GM21529 (cell line): ENCODE results near the gene MLST8.
"Not testable (repeated sequence)": the region's sequence is repeated elsewhere in the genome, so short reads cannot be mapped to it uniquely, and the experiment has no call there.

Experiments used
- ATAC-seq: cut with Tn5 transposase; IDR thresholded peaks from one replicate; pipeline ENCODE4 v1.9.1; 2021; ENCODE audit not compliant: unreplicated experiment

The MLST8 gene

DNA sequence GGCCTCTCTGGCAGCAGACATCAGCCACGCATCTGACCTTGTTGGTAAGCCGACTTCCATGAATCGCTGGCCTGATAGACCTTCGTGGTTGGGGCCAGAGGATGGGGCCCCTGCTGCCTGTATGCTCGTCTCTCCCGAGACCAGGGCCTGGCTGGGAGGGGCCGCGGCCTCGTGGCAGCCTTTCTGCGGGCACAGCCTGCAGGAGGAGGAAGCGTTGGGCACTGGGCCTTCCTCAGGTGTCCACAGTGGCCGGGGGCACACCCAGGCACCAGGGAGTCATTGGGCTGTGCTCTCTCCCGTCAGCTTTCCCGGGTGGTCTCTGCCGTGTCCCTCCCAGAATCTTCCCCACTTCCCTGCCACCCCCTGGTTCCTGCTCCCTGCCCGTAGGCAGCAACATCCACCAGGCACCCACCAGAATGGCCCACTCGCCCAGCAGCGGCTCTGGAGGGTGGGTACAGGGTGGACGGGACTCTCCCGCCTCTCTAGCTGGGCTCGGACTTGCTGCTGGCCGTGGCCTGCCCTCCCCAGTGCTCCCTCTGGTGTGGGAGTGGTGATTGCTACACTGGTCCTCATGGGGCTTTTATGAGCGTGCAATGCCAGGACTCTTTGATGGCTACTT, 24.5 kb downstream of the MLST8 start:
- no peak for ATAC-seq

DNA sequence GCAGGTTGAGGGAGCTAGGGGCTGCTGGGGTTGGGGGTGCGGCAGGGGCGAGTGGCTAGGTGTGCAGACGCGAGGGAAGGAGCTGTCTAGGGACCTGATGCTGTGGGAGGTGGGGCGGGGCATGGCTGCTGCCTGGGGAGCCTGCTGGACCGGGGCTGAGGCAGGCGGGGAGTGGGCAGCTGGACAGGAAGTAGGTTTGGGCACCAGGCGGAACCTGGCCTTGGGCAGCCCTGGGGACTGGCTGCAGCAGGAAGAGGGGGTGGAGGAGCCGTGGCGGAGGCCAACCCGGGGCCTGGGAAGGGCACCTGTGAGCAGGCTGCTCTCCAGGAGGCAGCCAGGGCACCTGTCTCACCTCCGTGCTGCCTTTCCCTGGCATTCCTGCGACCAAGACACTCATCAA, 25.1 kb downstream of the MLST8 start:
- no peak for ATAC-seq

DNA sequence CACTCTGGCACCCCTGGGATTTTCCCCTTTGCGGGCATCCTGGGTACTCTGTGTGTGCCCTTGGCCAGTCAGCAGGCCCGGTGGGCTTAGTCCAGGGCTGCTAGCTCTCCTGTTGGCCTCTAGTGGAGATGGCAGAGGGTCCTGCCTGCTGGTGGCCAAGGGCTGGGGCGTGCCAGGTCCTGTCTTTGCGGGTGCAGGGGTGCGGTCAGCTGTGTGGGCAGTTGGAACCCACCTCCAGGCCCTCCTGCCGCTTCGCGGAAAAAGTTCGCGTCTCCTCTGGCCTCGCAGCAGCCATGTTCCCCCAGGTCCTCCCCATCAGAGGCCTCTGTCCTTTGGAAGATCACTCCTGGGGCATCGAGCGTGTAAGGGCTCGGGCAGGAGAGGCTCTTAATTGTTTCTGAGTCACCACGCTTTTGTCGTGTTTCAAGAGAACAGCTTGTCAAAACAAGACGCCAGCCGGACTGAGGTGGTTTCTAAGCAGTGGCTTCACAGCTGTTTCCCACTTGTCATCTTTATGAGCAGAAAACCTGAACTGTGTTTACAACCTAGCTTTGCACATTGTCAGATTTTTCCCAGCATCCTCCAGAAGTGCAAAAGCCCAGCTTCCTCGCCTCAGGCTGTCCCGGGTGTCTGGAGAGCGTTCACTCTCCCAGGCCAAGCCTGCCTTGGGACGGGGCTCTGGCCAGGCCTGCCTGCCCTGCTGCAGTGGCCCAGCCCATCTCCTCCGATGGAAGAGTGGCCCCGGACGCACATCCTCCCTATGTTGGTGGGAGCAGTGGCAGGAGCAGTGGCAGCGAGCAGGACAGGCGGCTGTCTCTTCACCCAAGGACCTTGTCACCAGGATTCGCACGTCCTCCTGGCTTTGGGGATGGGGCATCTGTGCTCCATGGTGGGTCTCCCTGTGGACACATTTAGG, 26.0 kb downstream of the MLST8 start:
- ATAC-seq: no peak

DNA sequence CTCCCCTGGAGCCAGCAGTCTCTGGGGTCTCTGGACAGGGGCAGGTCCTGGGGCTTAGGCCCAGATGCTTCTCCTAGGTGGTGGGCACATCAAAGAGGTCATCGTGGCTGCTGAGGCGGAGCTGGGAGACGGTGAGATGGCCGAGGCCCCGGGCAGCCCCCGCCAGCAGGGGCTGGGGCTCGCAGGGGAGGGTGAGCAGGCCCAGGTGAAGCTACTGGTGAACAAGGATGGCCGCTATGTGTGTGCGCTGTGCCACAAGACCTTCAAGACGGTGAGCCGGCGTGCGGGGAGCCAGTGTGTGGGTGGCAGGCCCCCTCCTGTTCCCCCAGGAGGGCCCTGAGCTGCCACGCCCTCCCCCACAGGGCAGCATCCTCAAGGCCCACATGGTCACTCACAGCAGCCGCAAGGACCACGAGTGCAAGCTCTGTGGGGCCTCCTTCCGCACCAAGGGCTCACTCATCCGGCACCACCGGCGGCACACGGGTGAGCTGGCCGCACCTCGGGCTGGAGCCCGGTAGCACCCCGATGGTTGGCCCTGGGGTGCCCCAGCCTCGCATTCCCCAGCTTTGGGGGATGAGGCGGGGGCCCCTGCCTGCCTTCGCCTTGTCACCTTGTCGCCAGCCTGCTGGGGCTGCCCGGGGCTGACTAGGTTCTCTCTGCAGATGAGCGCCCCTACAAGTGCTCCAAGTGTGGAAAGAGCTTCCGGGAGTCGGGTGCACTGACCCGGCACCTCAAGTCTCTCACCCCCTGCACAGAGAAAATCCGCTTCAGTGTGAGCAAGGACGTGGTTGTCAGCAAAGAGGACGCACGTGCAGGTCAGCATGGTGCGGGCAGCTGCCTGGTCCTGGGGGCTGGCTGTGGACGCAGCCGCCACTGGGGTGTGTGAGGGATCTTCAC, 27.1 kb downstream of the MLST8 start:
- ATAC-seq: no peak

DNA sequence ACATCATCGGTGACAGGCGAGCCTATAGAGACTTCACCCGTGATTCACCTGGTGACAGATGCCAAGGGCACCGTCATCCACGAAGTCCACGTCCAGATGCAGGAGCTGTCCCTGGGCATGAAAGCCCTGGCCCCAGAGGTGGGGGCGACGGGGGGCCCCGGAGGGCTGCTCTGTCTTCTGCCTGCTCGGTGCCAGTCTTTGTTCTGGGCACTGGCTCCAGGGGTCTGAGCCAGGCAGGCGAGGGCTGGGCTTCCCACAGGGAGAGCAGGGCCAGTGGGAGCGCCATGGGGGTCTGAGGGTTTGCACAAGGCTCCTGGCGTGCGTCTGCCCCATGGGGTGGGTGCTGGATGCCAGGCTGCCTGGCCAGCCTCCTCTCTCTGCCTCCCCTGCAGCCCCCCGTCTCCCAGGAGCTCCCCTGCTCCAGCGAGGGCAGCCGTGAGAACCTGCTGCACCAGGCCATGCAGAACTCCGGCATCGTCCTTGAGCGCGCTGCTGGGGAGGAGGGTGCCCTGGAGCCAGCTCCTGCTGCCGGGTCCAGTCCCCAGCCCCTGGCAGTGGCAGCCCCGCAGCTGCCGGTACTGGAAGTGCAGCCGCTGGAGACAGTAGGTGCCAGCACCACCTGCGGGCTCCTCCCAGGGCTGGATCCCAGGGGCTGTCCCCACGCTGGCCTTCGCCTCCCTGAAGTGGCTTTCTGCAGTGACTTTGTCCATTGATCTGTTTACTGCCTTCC, 28.0 kb downstream of the MLST8 start:
- ATAC-seq: no peak

DNA sequence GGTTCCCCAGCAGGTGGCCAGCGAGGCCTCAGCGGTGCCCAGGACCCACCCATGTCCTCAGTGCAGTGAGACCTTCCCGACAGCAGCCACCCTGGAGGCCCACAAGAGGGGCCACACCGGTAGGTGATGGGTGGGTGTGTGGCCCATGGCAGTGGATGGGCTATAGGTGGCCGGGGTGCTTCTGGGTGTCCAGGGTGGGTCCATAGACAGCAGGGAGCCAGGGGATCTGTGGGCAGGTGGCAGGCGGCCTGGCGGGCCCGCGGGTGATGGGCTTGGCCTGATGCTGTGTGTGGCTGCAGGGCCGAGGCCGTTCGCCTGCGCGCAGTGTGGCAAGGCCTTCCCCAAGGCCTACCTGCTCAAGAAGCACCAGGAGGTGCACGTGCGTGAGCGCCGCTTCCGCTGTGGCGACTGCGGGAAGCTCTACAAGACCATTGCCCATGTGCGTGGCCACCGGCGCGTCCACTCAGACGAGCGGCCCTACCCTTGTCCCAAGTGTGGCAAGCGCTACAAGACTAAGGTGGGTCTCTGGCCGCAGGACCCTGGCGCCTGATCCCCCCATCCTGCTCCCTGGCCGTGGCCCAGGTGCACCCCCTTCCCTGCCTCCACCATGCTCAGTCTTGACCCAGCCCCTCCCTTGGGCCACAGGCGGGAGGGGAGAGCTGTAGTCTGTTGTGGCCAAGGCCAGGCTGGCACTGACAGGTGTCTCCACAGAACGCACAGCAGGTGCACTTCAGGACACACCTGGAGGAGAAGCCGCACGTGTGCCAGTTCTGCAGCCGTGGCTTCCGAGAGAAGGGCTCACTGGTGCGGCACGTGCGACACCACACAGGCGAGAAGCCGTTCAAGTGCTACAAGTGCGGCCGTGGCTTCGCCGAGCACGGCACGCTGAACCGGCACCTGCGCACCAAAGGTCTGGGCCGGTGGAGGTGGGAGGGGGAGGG, 28.9 kb downstream of the MLST8 start:
- no peak for ATAC-seq

- no peak for ATAC-seq
These were observed 29.5 kb downstream of the MLST8 start for GRCh38 chr16:2234813-2235170.

DNA sequence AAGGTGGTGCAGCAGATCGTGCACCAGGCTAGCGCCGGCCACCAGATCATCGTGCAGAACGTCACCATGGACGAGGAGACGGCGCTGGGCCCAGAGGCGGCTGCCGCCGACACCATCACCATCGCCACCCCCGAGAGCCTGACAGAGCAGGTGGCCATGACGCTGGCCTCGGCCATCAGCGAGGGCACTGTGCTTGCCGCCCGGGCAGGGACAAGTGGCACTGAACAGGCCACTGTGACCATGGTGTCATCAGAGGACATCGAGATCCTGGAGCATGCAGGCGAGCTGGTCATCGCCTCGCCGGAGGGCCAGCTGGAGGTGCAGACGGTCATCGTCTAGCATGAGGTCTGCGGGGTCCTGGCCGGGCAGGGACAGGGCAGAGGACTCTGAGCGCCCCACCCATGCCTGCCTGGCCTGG, 30.0 kb downstream of the MLST8 start:
- no peak for ATAC-seq

DNA sequence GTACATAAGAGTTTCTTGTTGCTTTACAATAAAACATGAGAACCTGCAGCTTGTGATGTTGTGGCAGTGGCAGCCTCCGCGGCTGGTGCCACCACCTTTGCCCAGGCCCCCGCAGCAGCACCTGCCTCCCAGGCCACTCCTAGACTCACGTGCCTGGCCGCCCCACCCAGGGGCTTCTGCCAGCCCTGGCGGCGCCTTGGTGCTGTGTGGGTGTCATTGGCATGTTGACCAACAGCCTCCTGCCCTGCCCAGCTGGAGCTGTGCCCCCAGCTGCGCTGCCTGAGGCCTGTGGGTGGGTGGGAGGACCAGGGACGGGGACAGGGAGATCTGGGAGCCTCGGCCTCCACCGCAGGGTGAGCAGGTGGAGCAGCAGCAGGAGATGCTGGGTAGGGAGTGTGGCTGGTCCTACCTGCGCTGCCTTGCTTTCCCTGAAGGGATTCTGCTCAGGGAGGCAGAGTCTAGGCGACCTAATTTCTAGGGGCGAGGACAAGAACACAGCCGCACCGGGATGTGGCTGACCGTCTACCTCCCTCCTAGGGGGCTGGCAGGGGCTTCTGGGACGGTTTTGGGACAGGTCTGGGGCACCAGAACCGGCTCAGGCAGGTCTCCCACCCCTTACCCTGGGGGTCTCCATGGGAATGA, 30.6 kb downstream of the MLST8 start:
- ATAC-seq: no peak

DNA sequence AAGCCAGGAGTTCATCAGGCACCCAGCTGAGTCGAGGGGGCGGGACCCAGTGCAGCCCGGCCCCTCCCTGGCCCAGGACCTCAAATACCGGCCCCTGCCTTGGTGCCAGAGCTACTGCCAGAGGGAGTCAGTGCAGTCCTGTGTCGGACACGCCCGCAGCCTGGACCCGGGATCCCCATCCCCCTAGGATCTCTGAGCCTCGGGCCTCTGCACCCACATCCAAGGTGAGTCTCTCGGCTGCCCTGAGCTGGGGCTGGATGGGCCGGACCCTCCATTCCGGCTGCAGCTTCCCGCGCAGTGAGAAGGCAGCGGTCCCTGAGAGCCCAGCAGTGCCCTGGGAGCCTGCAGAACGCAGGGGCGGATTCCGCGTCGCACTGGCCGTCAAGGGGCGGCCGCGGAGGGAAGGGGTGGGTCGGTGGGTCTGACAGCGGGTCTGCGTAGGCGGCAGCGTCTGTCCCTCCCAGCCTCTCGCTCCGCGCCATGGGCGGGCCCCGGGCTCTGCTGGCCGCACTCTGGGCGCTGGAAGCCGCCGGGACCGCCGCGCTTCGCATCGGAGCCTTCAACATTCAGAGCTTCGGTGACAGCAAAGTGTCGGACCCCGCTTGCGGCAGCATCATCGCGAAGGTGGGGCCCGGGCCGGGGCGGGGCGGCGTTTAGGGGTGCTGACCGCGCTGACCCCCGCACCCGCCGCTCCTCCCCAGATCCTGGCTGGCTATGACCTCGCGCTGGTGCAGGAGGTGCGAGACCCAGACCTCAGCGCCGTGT, 31.3 kb downstream of the MLST8 start, which contains the start of gene DNASE1L2:
Gene DNASE1L2, plus strand, starts transcription at position 108 of the 765 bp plus-strand sequence. Its CDS starts 373 bp downstream, at position 481.
- no peak for ATAC-seq

- no peak for ATAC-seq
These were observed 31.8 kb downstream of the MLST8 start for GRCh38 chr16:2237102-2237482.

GRCh38 chr16:2237493-2238149, 32.4 kb downstream of the MLST8 start:
- ATAC-seq: no peak

DNA sequence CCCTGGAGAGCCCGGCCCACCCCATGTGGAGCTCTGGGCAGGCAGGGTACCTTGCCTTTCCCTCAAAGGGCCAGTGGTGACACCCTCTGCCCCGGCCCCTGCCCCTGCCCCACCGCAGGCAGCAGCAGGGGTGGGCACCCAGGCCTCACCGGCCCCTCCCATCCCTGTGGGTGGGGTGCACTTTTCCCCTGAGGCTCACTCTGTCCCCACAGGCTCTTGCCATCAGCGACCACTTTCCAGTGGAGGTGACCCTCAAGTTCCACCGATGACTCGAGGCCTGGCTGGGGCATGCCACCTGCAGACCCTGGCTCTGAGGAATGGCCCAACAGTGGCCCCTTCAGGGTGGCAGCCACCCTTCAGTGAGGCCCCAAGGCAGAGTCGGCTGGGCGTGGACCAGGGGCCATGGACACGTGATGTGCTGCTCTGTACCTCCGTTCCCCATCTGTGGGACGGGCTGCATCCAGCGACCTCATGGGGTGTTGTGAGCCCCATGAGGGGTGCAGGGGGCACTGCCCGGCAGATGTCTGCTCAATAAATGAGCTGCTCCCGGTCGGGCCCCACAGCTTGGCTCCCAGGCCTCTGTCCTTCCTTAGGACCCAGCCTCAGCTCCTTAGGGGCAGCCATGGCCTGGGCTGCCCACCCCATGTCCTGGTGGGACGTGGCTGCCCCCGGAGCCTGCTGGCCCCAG, 33.0 kb downstream of the MLST8 start:
- ATAC-seq: no peak

DNA sequence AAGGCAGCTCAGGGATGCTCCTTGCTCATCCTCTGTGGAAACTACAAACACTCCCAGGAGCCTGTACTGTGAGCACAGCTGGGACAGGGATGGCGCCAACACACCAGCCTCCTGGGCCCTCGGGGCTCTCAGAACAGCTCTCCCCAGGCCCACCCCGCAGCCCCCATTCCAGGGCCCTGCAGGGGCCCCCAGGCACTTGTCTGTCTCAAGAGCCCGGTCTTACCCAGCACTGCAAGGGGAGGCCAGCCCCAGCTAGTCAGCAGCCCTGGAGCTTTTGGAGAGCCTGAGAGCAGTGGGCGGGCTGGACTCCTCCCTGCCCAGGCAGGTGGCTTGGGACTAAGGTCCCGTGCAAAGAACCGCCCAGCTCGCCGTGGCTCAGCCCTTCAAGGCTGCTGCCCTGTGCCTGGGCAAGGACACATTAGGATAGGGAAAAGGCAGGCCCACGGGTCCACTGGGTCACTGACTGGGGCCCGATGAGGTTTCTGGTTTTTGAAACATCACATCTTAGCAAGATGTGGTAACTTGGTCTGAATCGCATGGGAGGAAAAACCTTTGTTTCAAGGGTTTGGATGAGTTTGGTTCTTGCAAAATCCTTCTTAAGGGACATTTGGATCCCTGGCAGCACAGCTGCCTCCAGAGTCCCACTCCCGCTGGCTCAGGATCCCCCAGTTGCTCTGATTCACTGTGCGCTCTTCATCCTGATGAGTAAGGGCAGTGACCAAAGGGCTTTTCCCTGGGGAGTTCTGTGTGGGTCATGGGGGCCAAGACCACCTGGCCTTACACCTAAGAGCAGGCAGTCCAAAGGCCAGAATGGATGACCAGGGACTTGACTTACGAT, 33.8 kb downstream of the MLST8 start:
- no peak for ATAC-seq

DNA sequence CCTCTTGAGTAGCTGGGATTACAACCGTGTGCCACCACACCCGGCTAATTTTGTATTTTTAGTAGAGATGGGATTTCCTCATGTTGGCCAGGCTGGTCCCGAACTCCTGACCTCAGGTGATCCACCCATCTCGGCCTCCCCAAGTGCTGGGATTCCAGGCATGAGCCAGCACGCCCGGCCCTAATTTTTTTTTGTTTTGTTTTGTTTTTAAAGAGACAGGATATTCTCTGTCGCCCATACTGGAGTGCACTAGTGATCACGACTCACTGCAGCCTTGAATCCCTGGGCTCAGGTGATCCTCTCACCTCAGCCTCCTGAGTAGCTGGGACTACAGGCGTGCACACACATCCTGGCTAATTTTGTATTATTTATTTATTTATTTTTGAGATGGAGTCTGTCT, 35.1 kb downstream of the MLST8 start:
- not testable (repeated sequence) for ATAC-seq

DNA sequence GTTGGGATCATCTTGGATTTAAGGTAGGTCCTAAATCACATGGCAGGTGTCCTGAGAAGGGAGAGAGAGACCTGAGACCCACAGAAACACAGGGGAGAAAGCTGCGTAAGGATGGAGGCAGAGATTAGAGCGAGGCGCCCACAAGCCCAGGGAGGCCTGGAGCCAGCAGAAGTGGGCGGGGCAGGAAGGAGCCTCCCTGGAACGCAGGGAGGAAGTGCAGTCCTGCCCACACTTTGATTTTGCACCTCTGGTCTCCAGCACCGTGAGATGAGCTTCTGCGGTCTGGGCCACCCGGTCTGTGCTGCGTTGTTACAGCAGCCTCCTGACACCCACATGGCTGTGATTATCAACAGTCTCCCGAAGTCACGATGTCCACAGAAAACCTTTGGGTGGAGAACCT, 37.3 kb downstream of the MLST8 start:
- no peak for ATAC-seq
